SU-DHL-6 (cell line): ENCODE data around the gene INTS7.

Experiments
- EZH2phosphoT487 ChIP-seq: fragments of 200-600 bp; sonication (generic), shearing (Covaris generic); conservative IDR thresholded peaks from 2 replicates; pipeline ENCODE4 v1.6.1; 2018; ENCODE audit warnings: mild to moderate bottlenecking, antibody characterized with exemption, low read length, moderate library complexity, mixed read lengths
- TF ChIP-seq, protein P1 (sequence below): fragments of 200-600 bp; sonication (generic); IDR thresholded peaks from one replicate; pipeline ENCODE4 v1.5.1; 2017; ENCODE audit warnings: antibody characterized with exemption, mild to moderate bottlenecking, low read length, moderate library complexity; ENCODE audit not compliant: insufficient read depth, poor library complexity, severe bottlenecking

- TF ChIP-seq, protein P1, sequence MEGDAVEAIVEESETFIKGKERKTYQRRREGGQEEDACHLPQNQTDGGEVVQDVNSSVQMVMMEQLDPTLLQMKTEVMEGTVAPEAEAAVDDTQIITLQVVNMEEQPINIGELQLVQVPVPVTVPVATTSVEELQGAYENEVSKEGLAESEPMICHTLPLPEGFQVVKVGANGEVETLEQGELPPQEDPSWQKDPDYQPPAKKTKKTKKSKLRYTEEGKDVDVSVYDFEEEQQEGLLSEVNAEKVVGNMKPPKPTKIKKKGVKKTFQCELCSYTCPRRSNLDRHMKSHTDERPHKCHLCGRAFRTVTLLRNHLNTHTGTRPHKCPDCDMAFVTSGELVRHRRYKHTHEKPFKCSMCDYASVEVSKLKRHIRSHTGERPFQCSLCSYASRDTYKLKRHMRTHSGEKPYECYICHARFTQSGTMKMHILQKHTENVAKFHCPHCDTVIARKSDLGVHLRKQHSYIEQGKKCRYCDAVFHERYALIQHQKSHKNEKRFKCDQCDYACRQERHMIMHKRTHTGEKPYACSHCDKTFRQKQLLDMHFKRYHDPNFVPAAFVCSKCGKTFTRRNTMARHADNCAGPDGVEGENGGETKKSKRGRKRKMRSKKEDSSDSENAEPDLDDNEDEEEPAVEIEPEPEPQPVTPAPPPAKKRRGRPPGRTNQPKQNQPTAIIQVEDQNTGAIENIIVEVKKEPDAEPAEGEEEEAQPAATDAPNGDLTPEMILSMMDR, result no peak
- no peak for TF ChIP-seq EZH2phosphoT487
Observed at GRCh38 chr1:211928993-211929637, 106.2 kb downstream of the INTS7 start.
